SU-DHL-6 (cell line): ENCODE measurements around the gene SH3PXD2B.

Experiments
- H2AFZ ChIP-seq: fragments of 200-600 bp; sonication (generic); 2 replicates; pipeline ENCODE4 v1.6.1; 2014; ENCODE audit warnings: low read depth, mild to moderate bottlenecking, moderate library complexity, mixed read lengths, antibody characterized with exemption, low read length; ENCODE audit not compliant: severe bottlenecking
- H3F3A ChIP-seq: fragments of 200-600 bp; shearing (Covaris generic); 2 replicates; pipeline ENCODE4 v1.6.0; 2016; ENCODE audit warnings: antibody characterized with exemption, mild to moderate bottlenecking; ENCODE audit not compliant: insufficient read depth
- H3K27ac ChIP-seq: fragments of 200-600 bp; sonication (generic); 2 replicates; pipeline ENCODE4 v1.5.1; 2016; ENCODE audit warnings: low read depth, mild to moderate bottlenecking, low read length, moderate library complexity, mixed read lengths
- H3K27me3 ChIP-seq: fragments of 200-600 bp; sonication (generic), shearing (Covaris generic); 2 replicates; pipeline ENCODE4 v1.6.0; 2014; ENCODE audit warnings: mild to moderate bottlenecking, low read length
- H3K36me3 ChIP-seq: fragments of 200-600 bp; sonication (generic); 2 replicates; pipeline ENCODE4 v1.6.1; 2014; ENCODE audit warnings: mild to moderate bottlenecking, low read length, mixed read lengths
- H3K4me2 ChIP-seq: fragments of 300-600, 200-600 bp; shearing (Covaris generic), sonication (generic); 2 replicates; pipeline ENCODE4 v1.6.0; 2014; ENCODE audit warnings: low read length, low read depth, mild to moderate bottlenecking; ENCODE audit not compliant: poor library complexity, severe bottlenecking
- H3K4me3 ChIP-seq: fragments of 200-600 bp; sonication (generic); 2 replicates; pipeline ENCODE4 v1.5.1; 2014; ENCODE audit warnings: antibody characterized with exemption, low read length, mild to moderate bottlenecking, mixed read lengths; ENCODE audit not compliant: insufficient read depth, poor library complexity, severe bottlenecking
- H3K79me2 ChIP-seq: fragments of 200-600 bp; sonication (generic); 2 replicates; pipeline ENCODE4 v1.6.1; 2014; ENCODE audit warnings: mild to moderate bottlenecking, low read length, moderate library complexity; ENCODE audit not compliant: insufficient read depth
- H3K9ac ChIP-seq: fragments of 200-600 bp; sonication (generic); 2 replicates; pipeline ENCODE4 v1.7.0; 2014; ENCODE audit warnings: mild to moderate bottlenecking, low read length
- H3K9me2 ChIP-seq: fragments of 200-600 bp; sonication (generic); replicated peaks from 2 replicates; pipeline ENCODE4 v1.6.1; 2014; ENCODE audit warnings: low read length; ENCODE audit not compliant: insufficient read depth
- H3K9me3 ChIP-seq: fragments of 200-600 bp; sonication (generic); 2 replicates; pipeline ENCODE4 v1.6.1; 2014; ENCODE audit warnings: low read length, mixed read lengths; ENCODE audit not compliant: insufficient read depth
- H4K20me1 ChIP-seq: fragments of 200-600 bp; sonication (generic); 2 replicates; pipeline ENCODE4 v1.6.1; 2014; ENCODE audit warnings: low read depth, mild to moderate bottlenecking, antibody characterized with exemption, low read length, moderate library complexity, mixed read lengths
- CTCF ChIP-seq: fragments of 200-600 bp; sonication (generic); IDR thresholded peaks from one replicate; pipeline ENCODE4 v1.5.1; 2017; ENCODE audit warnings: antibody characterized with exemption, mild to moderate bottlenecking, low read length, moderate library complexity; ENCODE audit not compliant: insufficient read depth, poor library complexity, severe bottlenecking
- EZH2phosphoT487 ChIP-seq: fragments of 200-600 bp; sonication (generic), shearing (Covaris generic); conservative IDR thresholded peaks from 2 replicates; pipeline ENCODE4 v1.6.1; 2018; ENCODE audit warnings: mild to moderate bottlenecking, antibody characterized with exemption, low read length, moderate library complexity, mixed read lengths

Gene SH3PXD2B

DNA sequence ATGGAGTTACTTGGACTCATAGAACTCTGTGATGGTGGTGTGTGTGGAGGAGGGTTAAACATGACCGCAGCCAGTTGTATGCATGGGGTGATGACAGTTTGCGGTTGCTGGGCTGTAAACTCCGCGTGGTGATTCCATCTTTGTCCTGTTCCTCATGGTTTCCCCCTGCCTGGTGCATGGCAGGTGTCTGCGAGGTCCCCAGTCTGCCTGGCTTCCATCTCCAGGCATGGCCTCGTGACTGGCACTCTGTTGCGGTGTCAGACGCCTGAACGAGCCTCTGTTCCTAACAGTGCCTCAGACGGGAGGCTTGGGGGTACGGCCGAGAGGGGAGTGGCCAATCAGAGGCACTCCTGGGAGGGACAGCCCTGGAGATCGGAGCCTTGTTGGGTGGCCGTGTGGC is 33.9 kb upstream of the SH3PXD2B start:
- Histone ChIP-seq H4K20me1 (no peaks in the 10 kb centered on the region), H3K9ac (no peak overlapping the region), H3K27ac (no peak overlapping the region), H3K9me2 (no peaks in the 10 kb centered on the region), H3K27me3 (no peaks in the 10 kb centered on the region), H3K9me3 (no peaks in the 10 kb centered on the region), H3F3A (no peaks in the 10 kb centered on the region), H3K36me3 (no peaks in the 10 kb centered on the region), H3K4me3 (no peak overlapping the region), H3K4me2 (no peak overlapping the region), H3K79me2 (no peaks in the 10 kb centered on the region), H2AFZ (no peak overlapping the region)
- TF ChIP-seq CTCF (no peak), EZH2phosphoT487 (no peak)

DNA sequence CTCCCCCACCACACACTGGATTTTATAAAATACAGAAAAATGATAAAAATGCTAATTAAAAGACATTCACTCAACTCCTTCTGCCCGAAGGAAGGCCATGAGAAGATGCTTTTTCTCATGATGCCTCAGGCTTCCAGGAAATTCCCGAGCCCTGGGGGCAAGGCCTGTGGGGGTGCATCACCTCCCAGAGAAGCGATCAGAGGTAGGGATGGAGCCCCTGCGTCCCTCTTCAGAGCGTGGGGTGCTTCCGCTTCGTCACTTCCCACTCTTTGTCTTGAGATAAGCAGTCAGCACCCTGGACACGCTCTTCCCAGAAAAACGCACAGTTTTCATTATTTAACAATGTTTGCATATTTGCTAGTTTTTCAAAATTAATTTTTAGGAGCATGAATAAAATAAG is 33.3 kb upstream of the SH3PXD2B start:
- H3K36me3 ChIP-seq: no peaks in the 10 kb centered on the region
- no peak overlapping the region for H2AFZ ChIP-seq
- H4K20me1 ChIP-seq: no peaks in the 10 kb centered on the region
- no peaks in the 10 kb centered on the region for H3K27me3 ChIP-seq
- H3K4me2 ChIP-seq: no peak overlapping the region
- H3K9ac ChIP-seq: no peak overlapping the region
- no peak overlapping the region for H3K4me3 ChIP-seq
- TF ChIP-seq EZH2phosphoT487 (no peak), CTCF (no peak)
- H3K9me2 ChIP-seq: no peaks in the 10 kb centered on the region
- no peaks in the 10 kb centered on the region for H3K9me3 ChIP-seq
- H3K27ac ChIP-seq: no peak overlapping the region
- H3F3A ChIP-seq: no peaks in the 10 kb centered on the region
- H3K79me2 ChIP-seq: no peaks in the 10 kb centered on the region

DNA sequence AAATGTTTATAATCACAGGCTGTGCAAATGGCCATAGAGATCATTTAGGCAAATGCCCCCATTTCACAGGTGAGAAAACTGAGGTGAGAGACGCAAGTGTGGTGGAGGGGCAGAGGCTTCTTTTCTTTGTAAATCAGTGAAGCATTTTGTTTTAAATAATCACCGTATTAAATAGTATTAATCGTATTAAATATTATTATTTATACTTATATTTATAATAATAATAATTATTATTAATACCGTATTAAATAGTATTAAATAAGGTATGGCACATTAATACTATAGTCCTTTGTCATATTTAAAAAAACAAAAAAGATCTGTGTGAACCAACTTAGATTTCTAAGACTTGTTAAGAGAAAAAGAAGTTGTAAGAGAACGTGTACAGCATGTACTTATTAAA is 32.6 kb upstream of the SH3PXD2B start:
- Histone ChIP-seq H3K27ac (no peak overlapping the region), H3K9me2 (no peaks in the 10 kb centered on the region), H3K4me2 (no peak overlapping the region), H3K4me3 (no peak overlapping the region), H3K9me3 (no peaks in the 10 kb centered on the region), H3K36me3 (no peaks in the 10 kb centered on the region), H3K9ac (no peak overlapping the region), H4K20me1 (no peaks in the 10 kb centered on the region), H3F3A (no peaks in the 10 kb centered on the region), H3K79me2 (no peaks in the 10 kb centered on the region), H2AFZ (no peak overlapping the region), H3K27me3 (no peaks in the 10 kb centered on the region)
- TF ChIP-seq EZH2phosphoT487 (no peak), CTCF (no peak)

- TF ChIP-seq EZH2phosphoT487: no peak
- Histone ChIP-seq H3K4me2 (no peak overlapping the region), H3K27ac (no peak overlapping the region), H3F3A (no peaks in the 10 kb centered on the region), H3K9ac (no peak overlapping the region), H4K20me1 (no peaks in the 10 kb centered on the region), H3K27me3 (no peaks in the 10 kb centered on the region), H3K79me2 (no peaks in the 10 kb centered on the region), H2AFZ (no peak overlapping the region), H3K4me3 (no peak overlapping the region), H3K36me3 (no peaks in the 10 kb centered on the region), H3K9me3 (no peaks in the 10 kb centered on the region), H3K9me2 (no peaks in the 10 kb centered on the region)
Observed at GRCh38 chr5:172486451-172486850, 32.1 kb upstream of the SH3PXD2B start.
